B cell (primary cell): Measurements from ENCODE around the gene CHST11. TPM values are rescaled to one million over a fixed set of nuclear protein-coding genes. Genes with fewer than 3 reads are reported as not detected.

ENCODE experiments used
- ATAC-seq: fragments of 200-7000 bp; cut with Tn5 transposase; one replicate; pipeline ENCODE4 v1.10.0; 2021; ENCODE audit warnings: low read depth, mild to moderate bottlenecking, moderate number of reproducible peaks, moderate library complexity
- CTCF ChIA-PET: fragments of 350-600 bp; sonication (Branson Sonifier 250); formaldehyde crosslinking; loops from one replicate; lab custom pipeline; 2021; ENCODE audit warnings: antibody characterized with exemption, inconsistent platforms; lab: Charles Lee
- POLR2A ChIA-PET: fragments of 350-600 bp; sonication (Branson Sonifier 250); formaldehyde crosslinking; loops from one replicate; lab custom pipeline; 2021; ENCODE audit warnings: antibody characterized with exemption; lab: Charles Lee
- DNase-seq: peaks from one replicate; pipeline ENCODE4 v3.0.0; 2013
- H2AFZ ChIP-seq: 2 replicates; pipeline ENCODE4 v1.6.1; 2012; ENCODE audit warnings: mild to moderate bottlenecking, low read depth, low read length; ENCODE audit not compliant: insufficient read depth, poor library complexity, severe bottlenecking
- H3K27ac ChIP-seq, 2 donors: 1 replicate in 1 of 2; 2 replicates in 1 of 2; pipeline ENCODE4 v1.5.1; 2012 to 2013; ENCODE audit warnings: low read length in 2 of 2, mild to moderate bottlenecking in 2 of 2, moderate library complexity in 1 of 2
- H3K27me3 ChIP-seq, 4 experiments: fragments of 200-600 bp in 1 of 4; sonication (generic) in 1 of 4; replicated peaks in 1 of 4; 1 replicate in 2 of 4; 2 replicates in 2 of 4; pipeline versions ENCODE4 v1.6.1 to v1.7.0; 2013 to 2016; ENCODE audit warnings: low read length in 3 of 4, mild to moderate bottlenecking in 2 of 4, mixed read lengths in 1 of 4, moderate library complexity in 1 of 4; ENCODE audit not compliant: insufficient read depth in 4 of 4, control insufficient read depth in 3 of 4; ENCODE audit errors: control extremely low read depth in 1 of 4
- H3K36me3 ChIP-seq, 2 experiments: replicated peaks in 1 of 2; 1 replicate in 1 of 2; 2 replicates in 1 of 2; pipeline versions ENCODE4 v1.6.1 to v1.7.1; 2013; ENCODE audit warnings: low read length in 1 of 2; ENCODE audit not compliant: insufficient read depth in 2 of 2, control insufficient read depth in 1 of 2; ENCODE audit errors: control extremely low read depth in 1 of 2, extremely low read depth in 1 of 2
- H3K4me1 ChIP-seq, 2 donors: fragments of 200-600 bp in 1 of 2; sonication (generic) in 1 of 2; 1 replicate in 1 of 2; 2 replicates in 1 of 2; pipeline versions ENCODE4 v1.5.1 to v1.6.1; 2013 to 2017; ENCODE audit warnings: low read length in 2 of 2; ENCODE audit not compliant: control insufficient read depth in 2 of 2, insufficient read depth in 2 of 2
- H3K4me2 ChIP-seq: replicated peaks from 2 replicates; pipeline ENCODE3; 2012; ENCODE audit warnings: mild to moderate bottlenecking, low read depth, low read length; ENCODE audit not compliant: poor library complexity, severe bottlenecking
- H3K4me3 ChIP-seq, 5 experiments: fragments of 200-600 bp in 1 of 5; sonication (generic) in 1 of 5; 1 replicate in 3 of 5; 2 replicates in 2 of 5; pipeline versions ENCODE4 v1.5.1 to v1.7.0; 2011 to 2016; ENCODE audit warnings: low read length in 4 of 5, mild to moderate bottlenecking in 4 of 5, low read depth in 2 of 5, control low read depth in 1 of 5, moderate library complexity in 1 of 5; ENCODE audit not compliant: insufficient read depth in 1 of 5; ENCODE audit errors: control extremely low read depth in 1 of 5, extremely low read depth in 1 of 5
- H3K79me2 ChIP-seq: fragments of 200-600 bp; sonication (generic); one replicate; pipeline ENCODE4 v1.6.0; 2016; ENCODE audit warnings: low read length; ENCODE audit not compliant: control insufficient read depth, insufficient read depth
- H3K9ac ChIP-seq: fragments of 200-600 bp; sonication (generic); 2 replicates; pipeline ENCODE4 v1.6.1; 2017; ENCODE audit warnings: mild to moderate bottlenecking, low read length, moderate library complexity
- H3K9me3 ChIP-seq, 3 donors: one replicate each; pipeline versions ENCODE4 v1.6.1 to v1.7.1; 2013; ENCODE audit warnings: low read length in 2 of 3; ENCODE audit not compliant: control insufficient read depth in 2 of 3, insufficient read depth in 1 of 3; ENCODE audit errors: control extremely low read depth in 1 of 3
- H4K20me1 ChIP-seq: 2 replicates; pipeline ENCODE4 v1.6.0; 2012; ENCODE audit warnings: mild to moderate bottlenecking, low read length; ENCODE audit not compliant: insufficient read depth, control insufficient read depth, poor library complexity, severe bottlenecking
- H3K27ac Mint-ChIP-seq: one replicate; pipeline ENCODE4 v1.8.0; 2021; ENCODE audit warnings: mixed read lengths
- H3K27me3 Mint-ChIP-seq: one replicate; pipeline ENCODE4 v1.8.0; 2021; ENCODE audit warnings: mixed read lengths
- H3K4me1 Mint-ChIP-seq: one replicate; pipeline ENCODE4 v1.8.0; 2021; ENCODE audit warnings: mixed read lengths
- H3K4me3 Mint-ChIP-seq: one replicate; pipeline ENCODE4 v1.8.0; 2021; ENCODE audit warnings: mixed read lengths
- H3K9me3 Mint-ChIP-seq: one replicate; pipeline ENCODE4 v1.8.0; 2022; ENCODE audit warnings: mixed read lengths; ENCODE audit not compliant: insufficient read depth
- EZH2 ChIP-seq: IDR thresholded peaks from 2 replicates; pipeline ENCODE4 v1.6.1; 2012; ENCODE audit warnings: borderline replicate concordance, low read depth, mild to moderate bottlenecking, moderate library complexity, low read length; ENCODE audit not compliant: insufficient read depth, poor library complexity, severe bottlenecking
- WGBS: methylation state at CpG from one replicate; pipeline ENCODE4 v1.1.5; 2013; ENCODE audit warnings: missing lambda C conversion rate; ENCODE audit not compliant: insufficient coverage; 5-methylcytosine and 5-hydroxymethylcytosine counted together
- intact Hi-C: fragments of 100-400 bp; cut with micrococcal nuclease; formaldehyde crosslinking; loops from one replicate; pipeline ENCODE4 v1.10.0; 2022
- polyA plus RNA-seq: library from polyadenylated mRNA; depleted of rRNA; stranded (reverse); fragments of >200 nt; gene quantifications from 2 replicates; pipeline ENCODE4 v1.2.3, GENCODE V29; 2012
- total RNA-seq, 2 donors: library from RNA; stranded (reverse); fragments of 120-200 nt in 1 of 2; gene quantifications; 1 replicate in 1 of 2; 2 replicates in 1 of 2; pipeline versions ENCODE4 v1.2.3 to v1.2.4, GENCODE V29; 2013 to 2022
- TF ChIP-seq, protein P1 (sequence below): fragments of 200-600 bp; IDR thresholded peaks from one replicate; pipeline ENCODE4 v1.8.0; 2022; ENCODE audit warnings: antibody characterized with exemption, mild to moderate bottlenecking

Gene CHST11
- total and polyA plus RNA-seq, 2 donors (not counting 1 experiment from before 2014, with no cell fraction given), result 46.3 to 152 TPM

DNA sequence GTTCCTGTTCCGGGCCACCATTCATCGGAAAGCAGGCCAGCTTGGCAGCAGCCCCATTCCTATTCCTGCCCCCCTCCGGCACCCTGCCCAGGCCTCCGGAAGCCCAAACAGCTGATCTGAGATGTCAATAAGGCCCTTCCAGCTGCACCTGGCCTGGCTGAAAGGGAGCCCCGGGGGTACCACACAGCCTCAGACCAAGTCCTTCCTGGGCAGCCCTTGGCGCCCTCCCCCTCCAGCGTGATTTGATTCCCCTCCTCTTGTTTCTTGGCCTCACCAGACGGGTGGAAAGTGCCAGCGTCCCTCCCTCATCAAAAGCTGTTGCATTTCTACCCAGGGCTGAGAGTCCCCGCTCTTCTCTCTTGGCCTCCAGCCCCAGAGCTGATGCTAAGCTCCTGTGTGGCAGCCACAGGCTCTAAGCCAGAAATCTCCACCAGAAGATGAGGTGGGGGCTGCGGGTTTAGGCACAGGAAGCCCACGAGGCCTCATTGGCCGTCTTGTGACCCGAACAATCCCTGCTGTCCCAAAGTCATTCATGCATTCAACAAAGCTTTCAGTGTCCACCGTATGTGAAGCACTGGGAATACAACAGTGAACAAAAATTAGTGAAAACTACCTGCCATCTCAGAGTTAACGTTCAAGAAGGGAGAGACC is 285.9 kb downstream of the CHST11 start:
- peak overlapping the region; percentile 33 for H3K4me3 Mint-ChIP-seq
- TF ChIP-seq, protein P1, sequence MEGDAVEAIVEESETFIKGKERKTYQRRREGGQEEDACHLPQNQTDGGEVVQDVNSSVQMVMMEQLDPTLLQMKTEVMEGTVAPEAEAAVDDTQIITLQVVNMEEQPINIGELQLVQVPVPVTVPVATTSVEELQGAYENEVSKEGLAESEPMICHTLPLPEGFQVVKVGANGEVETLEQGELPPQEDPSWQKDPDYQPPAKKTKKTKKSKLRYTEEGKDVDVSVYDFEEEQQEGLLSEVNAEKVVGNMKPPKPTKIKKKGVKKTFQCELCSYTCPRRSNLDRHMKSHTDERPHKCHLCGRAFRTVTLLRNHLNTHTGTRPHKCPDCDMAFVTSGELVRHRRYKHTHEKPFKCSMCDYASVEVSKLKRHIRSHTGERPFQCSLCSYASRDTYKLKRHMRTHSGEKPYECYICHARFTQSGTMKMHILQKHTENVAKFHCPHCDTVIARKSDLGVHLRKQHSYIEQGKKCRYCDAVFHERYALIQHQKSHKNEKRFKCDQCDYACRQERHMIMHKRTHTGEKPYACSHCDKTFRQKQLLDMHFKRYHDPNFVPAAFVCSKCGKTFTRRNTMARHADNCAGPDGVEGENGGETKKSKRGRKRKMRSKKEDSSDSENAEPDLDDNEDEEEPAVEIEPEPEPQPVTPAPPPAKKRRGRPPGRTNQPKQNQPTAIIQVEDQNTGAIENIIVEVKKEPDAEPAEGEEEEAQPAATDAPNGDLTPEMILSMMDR, result no peak
- TF ChIP-seq EZH2, result no peak
- H3K4me1 ChIP-seq, result peaks cover 65 to 68% of the 10 kb centered on the region in 2 donors
- peaks cover 0 to 4% of the 10 kb centered on the region in 2 experiments for H3K36me3 ChIP-seq
- H3K27ac ChIP-seq, result no peak overlapping the region
- no peak overlapping the region for H3K9ac ChIP-seq
- H3K9me3 Mint-ChIP-seq, result peaks cover 5% of the 10 kb centered on the region
- DNase-seq, result no peak
- peaks cover 91% of the 10 kb centered on the region for H3K4me1 Mint-ChIP-seq
- no peak for ATAC-seq
- ChIA-PET POLR2A (interaction anchor here (0.8 kb wide), 1 partner anchor 11 kb away, joined by 3 read pairs; no protein-coding TSS in a partner anchor), CTCF (no interaction called here)
- peak overlapping the region; percentile 18 for H3K27ac Mint-ChIP-seq
- no peaks in the 10 kb centered on the region for H3K27me3 Mint-ChIP-seq
- intact Hi-C loops, result loop anchor here (5.0 kb wide), 2 partner anchors 160 to 360 kb away; no protein-coding TSS in a partner anchor
- no peaks in the 10 kb centered on the region for H3K9me3 ChIP-seq
- peaks cover 53% of the 10 kb centered on the region for H3K79me2 ChIP-seq
- H3K4me3 ChIP-seq, result no peak overlapping the region
- H3K4me2 ChIP-seq, result peak overlapping the region; percentile 2
- peaks cover 13% of the 10 kb centered on the region for H4K20me1 ChIP-seq
- no peaks in the 10 kb centered on the region for H3K27me3 ChIP-seq
- no peak overlapping the region for H2AFZ ChIP-seq
- 73% methylated on average over 13 of the region's 16 CpGs for WGBS

DNA sequence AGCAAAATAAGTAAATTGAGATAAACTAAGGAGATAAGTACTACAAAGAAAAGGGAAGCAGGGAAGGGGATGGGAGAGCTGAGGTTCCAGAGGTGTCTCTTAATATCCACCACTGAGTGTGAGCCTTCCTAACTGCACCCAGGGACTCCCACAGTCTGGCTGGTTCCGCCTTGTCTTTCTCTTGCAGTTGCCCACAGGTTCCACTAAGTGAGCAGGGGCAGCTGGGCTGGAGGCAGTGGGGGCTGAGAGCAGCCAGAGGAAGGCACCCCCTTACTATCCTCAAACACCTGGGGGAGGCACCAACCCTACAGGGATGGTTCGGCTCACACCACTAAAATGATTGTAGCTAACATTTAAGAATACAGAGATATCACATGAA is 286.4 kb downstream of the CHST11 start:
- Histone ChIP-seq H3K9me3 (no peaks in the 10 kb centered on the region), H3K9ac (no peak overlapping the region), H3K79me2 (peaks cover 53% of the 10 kb centered on the region), H3K27ac (no peak overlapping the region), H3K4me1 (peaks cover 60 to 62% of the 10 kb centered on the region in 2 donors), H3K27me3 (no peaks in the 10 kb centered on the region), H3K4me3 (no peak overlapping the region), H2AFZ (no peak overlapping the region), H3K4me2 (peak overlapping the region; percentile 2), H4K20me1 (peaks cover 13% of the 10 kb centered on the region), H3K36me3 (peaks cover 0 to 4% of the 10 kb centered on the region in 2 experiments)
- TF ChIP-seq, protein P1, result no peak
- TF ChIP-seq EZH2, result no peak
- WGBS, result no CpG with 5 or more reads among the region's 2 CpGs
- ChIA-PET CTCF (no interaction called here), POLR2A (no interaction called here)
- Mint-ChIP-seq H3K4me1 (peaks cover 91% of the 10 kb centered on the region), H3K27ac (peak overlapping the region; percentile 10), H3K9me3 (peaks cover 5% of the 10 kb centered on the region), H3K4me3 (peak overlapping the region; percentile 15), H3K27me3 (no peaks in the 10 kb centered on the region)
- DNase-seq (no peak), ATAC-seq (no peak)
- intact Hi-C loops, result loop anchor here (5.0 kb wide), 2 partner anchors 161 to 361 kb away; no protein-coding TSS in a partner anchor
